PC-3 (cell line): ENCODE results near the gene ADAMTS3. TPM values are rescaled to one million over a fixed set of nuclear protein-coding genes. Genes with fewer than 3 reads are reported as not detected.

Experiments
- ATAC-seq: fragments of 200-7000 bp; cut with Tn5 transposase; 2 replicates; pipeline ENCODE4 v1.9.1; 2020; ENCODE audit warnings: mild to moderate bottlenecking, moderate library complexity
- BruUV-seq: library from RNA; stranded (reverse); fragments of 400-500 nt; replicated peaks from 2 replicates; lab custom pipeline; 2021; lab: Mats Ljungman, UMichigan
- CTCF ChIA-PET: fragments of 300-600 bp; sonication (Branson Sonifier 250); formaldehyde crosslinking; loops from one replicate; lab custom pipeline; 2022; ENCODE audit warnings: antibody characterized with exemption; lab: Charles Lee
- POLR2A ChIA-PET: fragments of 300-600 bp; sonication (Branson Sonifier 250); formaldehyde crosslinking; loops from one replicate; lab custom pipeline; 2022; ENCODE audit warnings: antibody characterized with exemption; ENCODE audit not compliant: unreplicated experiment; lab: Charles Lee
- DNase-seq: peaks from one replicate; pipeline ENCODE4 v3.0.0-alpha.2; 2015
- H2AFZ ChIP-seq: fragments of 300-600 bp; sonication (generic); 2 replicates; pipeline ENCODE4 v1.6.0; 2016; ENCODE audit warnings: antibody characterized with exemption, low read length
- H3F3A ChIP-seq: fragments of 300-600 bp; sonication (generic); one replicate; pipeline ENCODE4 v1.6.0; 2017; ENCODE audit warnings: antibody characterized with exemption, low read length, control low read depth, mild to moderate bottlenecking; ENCODE audit not compliant: unreplicated experiment
- H3K27ac ChIP-seq: fragments of 300-600 bp; sonication (generic); 2 replicates; pipeline ENCODE4 v1.5.1; 2016; ENCODE audit warnings: mild to moderate bottlenecking, low read length
- H3K27me3 ChIP-seq: fragments of 300-600 bp; sonication (generic); 2 replicates; pipeline ENCODE4 v1.6.1; 2016; ENCODE audit warnings: low read length, mixed read lengths
- H3K36me3 ChIP-seq: fragments of 300-600 bp; sonication (generic); 2 replicates; pipeline ENCODE4 v1.6.1; 2016; ENCODE audit warnings: low read depth, mixed run types, low read length, mixed read lengths
- H3K4me1 ChIP-seq: fragments of 300-600 bp; sonication (generic); 2 replicates; pipeline ENCODE4 v1.5.1; 2016; ENCODE audit warnings: low read length; ENCODE audit not compliant: insufficient read depth
- H3K4me2 ChIP-seq: fragments of 300-600 bp; sonication (generic); 2 replicates; pipeline ENCODE4 v1.6.0; 2016; ENCODE audit warnings: low read length
- H3K4me3 ChIP-seq: fragments of 300-600 bp; sonication (generic); 2 replicates; pipeline ENCODE4 v1.5.1; 2016; ENCODE audit warnings: mild to moderate bottlenecking, low read length, mixed read lengths
- H3K79me2 ChIP-seq: fragments of 300-600 bp; sonication (generic); 2 replicates; pipeline ENCODE4 v1.6.1; 2017; ENCODE audit warnings: low read length, mixed read lengths
- H3K9ac ChIP-seq: fragments of 300-600 bp; sonication (generic); 2 replicates; pipeline ENCODE4 v1.6.0; 2016; ENCODE audit warnings: mild to moderate bottlenecking, low read length
- H3K9me2 ChIP-seq: fragments of 300-600 bp; sonication (generic); replicated peaks from 2 replicates; pipeline ENCODE4 v1.6.1; 2016; ENCODE audit warnings: mixed run types, low read length, mixed read lengths
- H3K9me3 ChIP-seq: fragments of 300-600 bp; sonication (generic); 2 replicates; pipeline ENCODE4 v1.6.1; 2016; ENCODE audit warnings: low read length, mixed read lengths
- H4K20me1 ChIP-seq: fragments of 300-600 bp; sonication (generic); 2 replicates; pipeline ENCODE4 v1.6.1; 2016; ENCODE audit warnings: low read length, mixed read lengths
- EZH2 ChIP-seq: fragments of 300-600 bp; sonication (generic); IDR thresholded peaks from one replicate; pipeline ENCODE4 v1.6.1; 2017; ENCODE audit warnings: antibody characterized with exemption, mild to moderate bottlenecking, low read length; ENCODE audit not compliant: unreplicated experiment
- EZH2phosphoT487 ChIP-seq: fragments of 300-600 bp; sonication (generic); IDR thresholded peaks from 2 replicates; pipeline ENCODE4 v1.6.1; 2018; ENCODE audit warnings: mild to moderate bottlenecking, antibody characterized with exemption, low read length, borderline replicate concordance
- intact Hi-C: fragments of 100-400 bp; cut with micrococcal nuclease; formaldehyde crosslinking; loops from 2 replicates; pipeline ENCODE4 v1.9.0; 2023
- total RNA-seq: library from RNA; depleted of rRNA; stranded (reverse); fragments of >200 nt; gene quantifications from 2 replicates; pipeline ENCODE4 v1.2.3, GENCODE V29; 2014
- TF ChIP-seq, protein P1 (sequence below): fragments of 300-600 bp; sonication (generic); conservative IDR thresholded peaks from 2 replicates; pipeline ENCODE4 v1.5.1; 2017; ENCODE audit warnings: antibody characterized with exemption, low read depth, mild to moderate bottlenecking, low read length

ADAMTS3 gene
- total RNA-seq, 1 experiment from 2014 or later, result 3.5 TPM

DNA sequence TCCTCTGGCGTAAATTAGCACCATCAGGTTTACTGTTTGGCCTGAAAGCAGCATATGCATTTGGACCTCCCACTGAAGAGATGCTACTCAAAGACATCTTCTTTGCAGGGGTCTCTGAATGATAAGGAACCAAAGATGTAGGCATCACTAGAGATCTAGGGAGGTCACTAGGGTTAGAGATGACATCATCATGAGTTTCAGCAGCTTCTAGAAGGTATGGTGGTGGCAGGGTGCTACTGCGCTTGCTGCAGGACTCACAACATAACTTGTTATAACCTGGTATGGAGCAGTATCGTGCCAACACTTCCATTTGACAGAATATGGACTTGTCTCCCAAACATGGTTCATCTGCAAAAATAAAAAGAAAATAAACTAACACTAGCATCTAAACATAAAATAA lies 285.7 kb downstream of the ADAMTS3 start:
- no peaks in the 10 kb centered on the region for H3K27me3 ChIP-seq
- TF ChIP-seq EZH2phosphoT487 (no peak), EZH2 (no peak)
- TF ChIP-seq, protein P1, sequence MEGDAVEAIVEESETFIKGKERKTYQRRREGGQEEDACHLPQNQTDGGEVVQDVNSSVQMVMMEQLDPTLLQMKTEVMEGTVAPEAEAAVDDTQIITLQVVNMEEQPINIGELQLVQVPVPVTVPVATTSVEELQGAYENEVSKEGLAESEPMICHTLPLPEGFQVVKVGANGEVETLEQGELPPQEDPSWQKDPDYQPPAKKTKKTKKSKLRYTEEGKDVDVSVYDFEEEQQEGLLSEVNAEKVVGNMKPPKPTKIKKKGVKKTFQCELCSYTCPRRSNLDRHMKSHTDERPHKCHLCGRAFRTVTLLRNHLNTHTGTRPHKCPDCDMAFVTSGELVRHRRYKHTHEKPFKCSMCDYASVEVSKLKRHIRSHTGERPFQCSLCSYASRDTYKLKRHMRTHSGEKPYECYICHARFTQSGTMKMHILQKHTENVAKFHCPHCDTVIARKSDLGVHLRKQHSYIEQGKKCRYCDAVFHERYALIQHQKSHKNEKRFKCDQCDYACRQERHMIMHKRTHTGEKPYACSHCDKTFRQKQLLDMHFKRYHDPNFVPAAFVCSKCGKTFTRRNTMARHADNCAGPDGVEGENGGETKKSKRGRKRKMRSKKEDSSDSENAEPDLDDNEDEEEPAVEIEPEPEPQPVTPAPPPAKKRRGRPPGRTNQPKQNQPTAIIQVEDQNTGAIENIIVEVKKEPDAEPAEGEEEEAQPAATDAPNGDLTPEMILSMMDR, result 0 out of 2 replicates have a peak, but pooled peaks have one; percentile 28
- intact Hi-C loops, result no loop called here
- H4K20me1 ChIP-seq, result no peaks in the 10 kb centered on the region
- no peaks in the 10 kb centered on the region for H3K9me2 ChIP-seq
- POLR2A ChIA-PET, result no interaction called here
- H3K9ac ChIP-seq, result no peak overlapping the region
- H2AFZ ChIP-seq, result no peak overlapping the region
- no peaks in the 10 kb centered on the region for H3K4me1 ChIP-seq
- H3K27ac ChIP-seq, result no peak overlapping the region
- no peaks in the 10 kb centered on the region for H3K9me3 ChIP-seq
- H3K36me3 ChIP-seq, result no peaks in the 10 kb centered on the region
- H3F3A ChIP-seq, result no peaks in the 10 kb centered on the region
- DNase-seq, result peak; percentile 19
- no peak overlapping the region for H3K4me3 ChIP-seq
- no peak for ATAC-seq
- no peaks in the 10 kb centered on the region for H3K79me2 ChIP-seq
- CTCF ChIA-PET, result no interaction called here
- H3K4me2 ChIP-seq, result no peak overlapping the region
- BruUV-seq, result no TSS peak

DNA sequence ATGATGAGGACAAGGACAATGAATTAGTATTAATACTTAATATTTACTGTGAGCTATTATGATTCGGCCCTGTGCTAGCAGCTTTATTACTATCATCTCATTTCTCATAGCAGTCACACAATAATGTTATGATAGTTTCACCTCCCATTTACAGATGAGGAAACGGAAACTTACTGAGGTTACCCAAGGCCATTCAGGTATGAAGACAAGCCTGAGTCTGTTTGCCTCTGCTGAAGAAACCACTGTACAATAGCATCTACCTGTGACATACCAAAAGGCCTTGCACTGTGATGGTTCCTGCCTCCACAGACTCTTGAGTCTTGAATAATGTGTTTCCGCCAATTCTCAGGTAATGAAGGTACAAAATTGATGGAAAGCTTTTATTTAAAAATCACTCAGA lies 288.8 kb downstream of the ADAMTS3 start:
- H3K36me3 ChIP-seq, result no peaks in the 10 kb centered on the region
- no peak for ATAC-seq
- no peaks in the 10 kb centered on the region for H3K27me3 ChIP-seq
- no peak overlapping the region for H3K9ac ChIP-seq
- CTCF ChIA-PET, result no interaction called here
- no peak overlapping the region for H3K27ac ChIP-seq
- no peak for DNase-seq
- POLR2A ChIA-PET, result no interaction called here
- TF ChIP-seq EZH2 (no peak), EZH2phosphoT487 (no peak)
- TF ChIP-seq, protein P1, result no peak
- H3K9me2 ChIP-seq, result no peaks in the 10 kb centered on the region
- no peak overlapping the region for H3K4me3 ChIP-seq
- H4K20me1 ChIP-seq, result no peaks in the 10 kb centered on the region
- no peak overlapping the region for H2AFZ ChIP-seq
- no TSS peak for BruUV-seq
- H3K4me1 ChIP-seq, result no peaks in the 10 kb centered on the region
- no peaks in the 10 kb centered on the region for H3K9me3 ChIP-seq
- H3K79me2 ChIP-seq, result no peaks in the 10 kb centered on the region
- H3K4me2 ChIP-seq, result no peak overlapping the region
- H3F3A ChIP-seq, result no peaks in the 10 kb centered on the region
- intact Hi-C loops, result no loop called here

DNA sequence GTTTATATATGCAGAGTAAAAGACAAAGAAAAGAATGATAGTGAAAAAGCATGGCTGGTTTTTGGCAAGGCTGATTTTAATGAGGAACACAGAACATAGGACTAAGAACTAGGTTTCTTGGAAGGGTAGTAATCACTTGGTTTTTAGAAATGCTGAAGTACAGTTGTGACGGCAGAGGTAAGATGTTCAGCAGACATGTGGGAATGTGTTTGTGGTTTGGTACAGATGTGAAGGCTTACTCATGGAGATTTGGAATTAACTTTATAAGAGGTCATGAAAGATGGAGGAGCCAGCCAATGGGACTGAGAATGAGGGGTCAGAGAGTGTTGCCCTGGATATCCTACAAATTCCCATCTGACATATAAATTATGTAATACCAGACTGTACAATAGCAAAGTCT lies 293.6 kb downstream of the ADAMTS3 start:
- no peak overlapping the region for H2AFZ ChIP-seq
- 0 out of 2 replicates have a peak, but pooled peaks cover 5% of the 10 kb centered on the region for H3K9me2 ChIP-seq
- no peak for ATAC-seq
- H3K4me3 ChIP-seq, result no peak overlapping the region
- no peaks in the 10 kb centered on the region for H3K79me2 ChIP-seq
- no peaks in the 10 kb centered on the region for H3F3A ChIP-seq
- no peak for TF ChIP-seq EZH2
- no peak for DNase-seq
- H3K36me3 ChIP-seq, result no peaks in the 10 kb centered on the region
- CTCF ChIA-PET, result no interaction called here
- intact Hi-C loops, result no loop called here
- H3K4me2 ChIP-seq, result no peak overlapping the region
- H3K9me3 ChIP-seq, result 0 out of 2 replicates have a peak, but pooled peaks cover 3% of the 10 kb centered on the region
- H3K9ac ChIP-seq, result no peak overlapping the region
- BruUV-seq, result no TSS peak
- POLR2A ChIA-PET, result no interaction called here
- H3K27ac ChIP-seq, result no peak overlapping the region
- no peaks in the 10 kb centered on the region for H3K4me1 ChIP-seq
- no peaks in the 10 kb centered on the region for H3K27me3 ChIP-seq
- H4K20me1 ChIP-seq, result no peaks in the 10 kb centered on the region
